Measurements from ENCODE around the gene RBM22. TPM values are rescaled to one million over a fixed set of nuclear protein-coding genes. Genes with fewer than 3 reads are reported as not detected.

The RBM22 gene
- total RNA-seq, 4 donors from 2014 or later: 24.7 to 41.6 (median 33.2) TPM

DNA sequence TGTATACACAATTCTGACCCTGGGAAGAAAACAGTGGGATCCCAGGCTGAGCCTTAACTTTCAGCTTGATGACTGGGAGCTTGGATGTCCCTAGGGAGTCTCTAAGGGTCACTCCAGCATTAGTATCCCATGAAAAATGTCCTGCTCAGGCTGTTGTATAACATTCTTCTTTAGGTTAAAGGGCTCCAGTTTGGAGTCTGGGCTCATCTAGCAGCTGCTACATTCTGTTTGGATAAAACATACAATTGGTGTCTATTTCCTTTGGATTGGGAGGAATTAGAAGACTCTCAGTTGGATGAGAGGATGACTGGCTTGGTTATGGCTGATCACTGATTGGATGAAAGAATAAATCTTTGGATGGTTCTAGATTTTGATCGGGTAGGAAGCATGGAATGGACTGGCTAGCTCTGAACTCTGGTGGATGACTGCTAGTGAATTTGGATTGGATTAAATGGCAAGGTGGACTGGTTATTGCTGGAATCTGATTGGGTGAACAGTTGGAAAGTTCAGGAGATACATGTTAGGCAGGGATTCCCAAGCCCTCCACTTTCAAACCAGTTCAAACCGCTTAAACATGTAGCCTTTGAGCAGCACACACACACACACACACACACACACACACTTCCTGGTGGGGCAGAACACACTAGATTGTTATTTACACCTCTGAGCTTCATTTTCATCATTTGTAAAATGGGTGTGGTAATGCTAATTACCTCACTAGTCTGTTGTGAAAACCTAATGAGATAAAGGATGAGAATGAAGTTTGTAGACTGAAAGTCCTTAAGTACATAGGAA, 46.9 kb downstream of the RBM22 start:
- no peak for TF ChIP-seq EP300 (IDR thresholded peaks at IDR 0.05)
- TF ChIP-seq, protein P1, sequence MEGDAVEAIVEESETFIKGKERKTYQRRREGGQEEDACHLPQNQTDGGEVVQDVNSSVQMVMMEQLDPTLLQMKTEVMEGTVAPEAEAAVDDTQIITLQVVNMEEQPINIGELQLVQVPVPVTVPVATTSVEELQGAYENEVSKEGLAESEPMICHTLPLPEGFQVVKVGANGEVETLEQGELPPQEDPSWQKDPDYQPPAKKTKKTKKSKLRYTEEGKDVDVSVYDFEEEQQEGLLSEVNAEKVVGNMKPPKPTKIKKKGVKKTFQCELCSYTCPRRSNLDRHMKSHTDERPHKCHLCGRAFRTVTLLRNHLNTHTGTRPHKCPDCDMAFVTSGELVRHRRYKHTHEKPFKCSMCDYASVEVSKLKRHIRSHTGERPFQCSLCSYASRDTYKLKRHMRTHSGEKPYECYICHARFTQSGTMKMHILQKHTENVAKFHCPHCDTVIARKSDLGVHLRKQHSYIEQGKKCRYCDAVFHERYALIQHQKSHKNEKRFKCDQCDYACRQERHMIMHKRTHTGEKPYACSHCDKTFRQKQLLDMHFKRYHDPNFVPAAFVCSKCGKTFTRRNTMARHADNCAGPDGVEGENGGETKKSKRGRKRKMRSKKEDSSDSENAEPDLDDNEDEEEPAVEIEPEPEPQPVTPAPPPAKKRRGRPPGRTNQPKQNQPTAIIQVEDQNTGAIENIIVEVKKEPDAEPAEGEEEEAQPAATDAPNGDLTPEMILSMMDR (IDR thresholded peaks at IDR 0.05): no peak
- peaks cover 0 to 25% (median under 1%) of the 10 kb centered on the region in 3 donors for H3K36me3 ChIP-seq
- no peaks in the 10 kb centered on the region for H3K27me3 ChIP-seq
- no peaks in the 10 kb centered on the region for H3K9me3 ChIP-seq
- DNase-seq (ENCODE audit: low spot score in 2 of 2): no peak
- peak overlapping the region in 3 of 4 donors; percentile 48 to 86 (median 85) for H3K27ac ChIP-seq
- 60 to 70% methylated on average over 2 of the region's 2 CpGs for WGBS, 2 donors
- H3K4me3 ChIP-seq: no peak overlapping the region
- H3K4me1 ChIP-seq: peaks cover 0 to 96% (median 44%) of the 10 kb centered on the region in 4 donors

DNA sequence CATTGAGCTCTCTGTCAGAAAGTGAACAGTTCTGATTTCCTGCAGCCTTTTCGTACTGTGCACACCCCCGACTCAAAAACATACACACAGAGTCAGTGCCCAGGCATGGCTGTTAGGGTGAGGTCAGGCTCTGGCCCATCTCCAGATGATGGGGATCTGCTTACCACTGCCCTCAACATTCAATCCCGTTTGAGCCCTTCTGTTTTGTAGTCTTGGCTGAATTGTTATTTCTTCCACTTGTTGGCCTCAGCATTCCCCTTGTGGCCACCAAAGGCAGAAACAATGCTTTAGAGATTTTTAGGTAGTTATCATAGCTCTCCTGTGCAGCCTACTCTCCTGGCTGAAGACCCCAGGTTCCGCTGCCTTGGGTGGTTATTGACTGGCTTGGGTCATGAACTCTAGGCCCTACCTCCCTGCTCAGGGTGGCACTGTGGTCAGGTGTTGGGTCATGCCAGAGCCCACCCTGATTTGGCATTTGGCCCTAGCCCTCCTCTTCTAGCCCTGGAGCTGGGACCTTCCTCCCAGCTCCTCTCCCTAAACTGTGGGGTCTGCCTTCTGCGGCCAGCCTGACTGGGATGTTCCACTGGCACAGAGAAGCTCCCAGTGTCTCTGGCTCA, 47.6 kb downstream of the RBM22 start:
- H3K4me1 ChIP-seq: peaks cover 0 to 96% (median 44%) of the 10 kb centered on the region in 4 donors
- H3K9me3 ChIP-seq: no peaks in the 10 kb centered on the region
- H3K36me3 ChIP-seq: peaks cover 0 to 31% (median 8%) of the 10 kb centered on the region in 3 donors
- no peak overlapping the region for H3K4me3 ChIP-seq
- 45 to 53% methylated on average over 4 to 5 of the region's 5 CpGs for WGBS, 2 donors
- no peak for DNase-seq (ENCODE audit: low spot score in 2 of 2)
- TF ChIP-seq, protein P1 (IDR thresholded peaks at IDR 0.05): peak in 1 of 5 experiments; percentile 20
- TF ChIP-seq POLR2A (IDR thresholded peaks at IDR 0.05): no peak
- TF ChIP-seq EP300 (IDR thresholded peaks at IDR 0.05): no peak
- H3K27me3 ChIP-seq: no peaks in the 10 kb centered on the region
- peak overlapping the region; percentile 33 to 86 (median 64) for H3K27ac ChIP-seq

DNA sequence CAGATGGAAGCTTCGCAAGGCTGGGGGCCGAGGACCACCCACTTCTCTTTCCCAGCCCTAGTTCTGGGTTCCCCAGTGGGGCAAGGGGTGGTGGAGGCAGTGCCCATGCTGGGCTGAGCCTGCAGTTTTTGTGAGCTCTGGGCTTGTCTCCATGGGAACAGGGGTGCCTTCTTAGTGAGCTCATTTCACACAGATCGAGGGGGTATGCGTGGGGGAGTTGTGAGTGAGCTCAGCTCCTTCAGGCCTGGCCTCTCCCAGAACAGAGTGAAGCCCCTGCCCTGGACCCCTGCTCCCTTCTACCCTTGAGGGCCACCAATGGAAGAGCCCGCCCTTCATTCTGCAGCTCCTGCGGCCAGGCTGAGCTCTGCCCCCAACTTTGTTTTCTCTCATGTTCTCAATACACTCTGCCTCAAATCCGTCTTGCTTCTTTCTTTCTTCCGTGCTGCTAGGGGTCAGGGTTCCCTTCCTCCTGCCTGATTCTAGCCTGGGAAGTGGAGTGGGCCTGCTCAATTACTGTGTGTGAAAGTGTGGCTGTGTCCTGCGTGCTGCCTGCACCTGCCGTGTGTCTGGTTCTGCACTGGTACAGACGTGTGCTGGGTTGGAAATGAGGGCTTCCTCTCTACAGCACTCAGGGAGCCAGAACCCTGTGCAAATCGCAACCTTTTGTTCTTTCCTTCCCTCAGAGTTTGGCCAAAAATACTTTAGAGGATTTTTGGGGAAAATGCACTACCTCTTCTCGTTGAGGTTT, 48.8 kb downstream of the RBM22 start:
- peak overlapping the region; percentile 33 to 86 (median 62) for H3K27ac ChIP-seq
- H3K9me3 ChIP-seq: no peaks in the 10 kb centered on the region
- H3K27me3 ChIP-seq: no peaks in the 10 kb centered on the region
- peaks cover 0 to 31% (median 9%) of the 10 kb centered on the region in 3 donors for H3K36me3 ChIP-seq
- DNase-seq (ENCODE audit: low spot score in 2 of 2): no peak
- whole genome bisulfite sequencing, 2 donors: 34 to 42% methylated on average over 13 of the region's 13 CpGs
- no peak overlapping the region for H3K4me3 ChIP-seq
- H3K4me1 ChIP-seq: peaks cover 0 to 96% (median 45%) of the 10 kb centered on the region in 4 donors
- TF ChIP-seq, protein P1 (IDR thresholded peaks at IDR 0.05): no peak
- no peak for TF ChIP-seq POLR2A (IDR thresholded peaks at IDR 0.05)

DNA sequence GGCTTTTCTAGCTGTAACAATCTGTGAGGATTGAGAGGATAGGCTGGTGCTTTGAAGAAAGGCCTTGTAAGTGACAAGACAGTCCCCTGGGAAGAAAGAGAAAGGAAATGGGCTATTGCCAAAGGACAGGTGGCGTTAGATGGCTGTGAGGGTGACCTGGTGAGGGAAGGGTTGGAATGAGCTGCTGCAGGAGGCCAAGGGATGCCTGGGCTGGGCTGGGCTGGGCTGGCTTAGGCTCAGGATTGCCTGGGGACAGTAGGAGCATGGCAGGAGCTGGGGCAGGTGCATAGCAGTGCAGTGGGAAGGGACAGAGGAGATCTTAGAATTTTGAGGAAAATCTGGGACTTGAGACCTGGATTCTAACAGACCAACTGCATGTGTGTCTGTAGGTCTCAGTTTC, 49.5 kb downstream of the RBM22 start:
- Histone ChIP-seq H3K4me1 (peaks cover 0 to 98% (median 41%) of the 10 kb centered on the region in 4 donors), H3K9me3 (no peaks in the 10 kb centered on the region), H3K4me3 (no peak overlapping the region), H3K27ac (peak overlapping the region; percentile 33 to 86 (median 62)), H3K36me3 (peaks cover 0 to 31% (median 9%) of the 10 kb centered on the region in 3 donors), H3K27me3 (no peaks in the 10 kb centered on the region)
- TF ChIP-seq, protein P1 (IDR thresholded peaks at IDR 0.05): no peak
- TF ChIP-seq POLR2A (IDR thresholded peaks at IDR 0.05) (no peak), EP300 (IDR thresholded peaks at IDR 0.05) (no peak)
- 43 to 57% methylated on average over 1 of the region's 1 CpG for WGBS, 2 donors
- no peak for DNase-seq (ENCODE audit: low spot score in 2 of 2)

All from tibial nerve (tissue), 4 donors.